GM18868 (cell line): ENCODE results near the gene NMT2.

Source experiments
- ATAC-seq: cut with Tn5 transposase; IDR thresholded peaks from one replicate; pipeline ENCODE4 v1.9.1; 2021; ENCODE audit warnings: mild to moderate bottlenecking, moderate library complexity; ENCODE audit not compliant: unreplicated experiment

NMT2 gene

GRCh38 chr10:15182540-15183207 lies 14.2 kb upstream of the NMT2 start:
- no peak for ATAC-seq

DNA sequence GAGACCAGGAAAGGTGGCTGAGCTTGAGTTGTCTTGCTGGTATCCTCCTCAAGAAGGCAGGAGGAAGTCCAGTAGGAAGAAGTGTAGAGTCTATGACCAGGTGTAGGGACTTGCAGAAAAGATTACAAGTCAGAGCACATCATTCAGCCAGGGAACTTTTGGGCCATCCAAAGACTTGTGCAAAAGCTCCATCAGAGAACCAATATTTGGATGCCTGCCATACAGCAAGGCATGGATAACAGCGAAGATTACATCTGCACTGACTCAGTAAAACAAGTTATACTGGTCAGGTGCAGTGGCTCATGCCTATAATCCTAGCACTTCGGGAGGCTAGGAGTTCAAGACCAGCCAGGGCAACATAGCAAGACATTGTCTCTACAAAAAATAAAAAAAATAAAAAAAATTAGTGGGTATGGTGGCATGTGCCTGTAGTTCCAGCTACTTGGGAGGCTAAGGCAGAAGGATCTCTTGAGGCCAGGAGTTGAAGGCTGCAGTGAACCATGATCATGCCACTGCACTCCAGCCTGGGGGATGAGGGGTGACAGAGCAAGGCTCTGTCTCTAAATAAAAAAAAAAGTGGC lies 13.2 kb upstream of the NMT2 start:
- no peak for ATAC-seq

GRCh38 chr10:15180736-15181135 lies 12.2 kb upstream of the NMT2 start:
- no peak for ATAC-seq

GRCh38 chr10:15176269-15176668 lies 7.8 kb upstream of the NMT2 start:
- ATAC-seq, result no peak

DNA sequence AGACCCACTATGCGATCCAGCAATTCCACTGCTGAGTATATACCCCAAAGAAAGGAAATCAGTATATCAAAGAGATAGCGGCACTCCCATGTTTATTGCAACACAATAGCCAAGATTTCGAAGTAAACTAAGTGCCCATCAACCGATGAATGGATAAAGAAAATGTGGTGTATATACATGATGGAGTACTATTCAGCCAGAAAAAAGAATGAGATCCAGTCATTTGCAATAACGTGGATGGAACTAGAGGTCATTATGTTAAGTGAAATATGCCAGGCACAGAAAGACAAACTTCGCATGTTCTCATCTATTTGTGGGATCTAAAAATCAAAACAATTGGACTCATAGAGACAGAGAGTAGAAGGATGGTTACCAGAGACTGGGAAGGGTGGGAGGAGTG lies 7.1 kb upstream of the NMT2 start:
- ATAC-seq, result no peak

- ATAC-seq, result no peak
Observed at GRCh38 chr10:15172306-15172840, 3.9 kb upstream of the NMT2 start.

GRCh38 chr10:15169555-15170401 lies 1.3 kb upstream of the NMT2 start:
- no peak for ATAC-seq

- ATAC-seq, result peak; percentile 42
Observed at GRCh38 chr10:15168786-15169554, 477 bp upstream of the NMT2 start.

- ATAC-seq, result peak; percentile 37
Observed at GRCh38 chr10:15167411-15168290, 842 bp downstream of the NMT2 start.

DNA sequence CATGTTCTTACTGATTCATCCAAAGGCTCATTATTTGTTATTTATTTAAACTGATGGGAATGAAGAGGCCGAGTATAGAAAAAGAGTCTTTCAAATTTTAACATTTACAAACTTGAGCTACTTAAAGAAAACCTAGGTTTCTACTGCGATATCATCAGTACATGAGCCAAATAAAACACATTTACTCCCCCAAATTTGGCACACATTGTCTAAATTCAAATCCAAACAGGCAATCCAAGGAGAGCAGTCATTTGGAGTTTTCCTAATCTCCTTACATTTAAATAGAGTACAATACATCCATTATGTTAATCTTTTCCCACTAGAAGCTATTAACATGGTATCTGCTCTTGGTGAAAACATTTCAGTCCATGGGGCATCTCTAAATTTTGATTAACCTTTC lies 2.2 kb downstream of the NMT2 start:
- ATAC-seq, result no peak

- ATAC-seq, result no peak
Observed at GRCh38 chr10:15163253-15163828, 5.2 kb downstream of the NMT2 start.

DNA sequence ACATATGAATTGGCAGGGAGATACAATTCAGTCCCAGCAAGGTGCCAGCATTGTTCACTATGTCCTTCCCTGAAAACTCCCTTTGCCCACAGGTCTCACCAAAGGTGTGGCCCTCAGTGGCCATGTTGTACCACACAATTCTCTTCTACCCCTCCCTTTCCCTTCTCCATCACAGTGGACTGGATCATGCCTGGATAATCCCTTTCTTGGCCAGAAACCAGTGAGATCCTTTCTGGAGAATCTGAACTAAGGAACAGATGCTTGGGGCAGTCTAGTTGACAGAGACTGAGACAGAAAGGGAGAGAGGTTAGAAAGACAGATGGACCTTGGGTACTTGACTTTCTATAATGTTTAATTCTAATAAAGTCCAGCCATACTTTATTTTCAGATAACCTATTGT lies 9.5 kb downstream of the NMT2 start:
- ATAC-seq, result no peak

DNA sequence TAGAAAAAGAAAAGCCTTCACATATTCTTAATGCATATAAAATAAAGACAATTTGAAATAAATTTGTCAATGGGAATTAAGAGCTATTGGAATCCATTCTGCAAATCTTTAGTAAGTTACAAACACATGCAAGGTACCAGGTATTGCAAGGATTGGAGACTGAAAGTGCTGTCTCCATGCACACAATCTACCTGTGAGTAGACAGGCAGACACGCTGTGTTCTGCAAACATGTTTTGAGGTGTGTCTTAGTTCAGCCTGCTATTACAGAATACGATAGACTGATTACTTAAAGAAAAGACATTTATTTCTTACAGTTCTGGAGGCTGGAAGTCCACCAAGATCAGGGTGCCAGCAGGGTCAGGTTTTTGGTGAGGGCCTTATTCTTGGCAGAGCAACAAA lies 10.0 kb downstream of the NMT2 start:
- ATAC-seq, result no peak

GRCh38 chr10:15155978-15156656 lies 12.4 kb downstream of the NMT2 start:
- no peak for ATAC-seq

DNA sequence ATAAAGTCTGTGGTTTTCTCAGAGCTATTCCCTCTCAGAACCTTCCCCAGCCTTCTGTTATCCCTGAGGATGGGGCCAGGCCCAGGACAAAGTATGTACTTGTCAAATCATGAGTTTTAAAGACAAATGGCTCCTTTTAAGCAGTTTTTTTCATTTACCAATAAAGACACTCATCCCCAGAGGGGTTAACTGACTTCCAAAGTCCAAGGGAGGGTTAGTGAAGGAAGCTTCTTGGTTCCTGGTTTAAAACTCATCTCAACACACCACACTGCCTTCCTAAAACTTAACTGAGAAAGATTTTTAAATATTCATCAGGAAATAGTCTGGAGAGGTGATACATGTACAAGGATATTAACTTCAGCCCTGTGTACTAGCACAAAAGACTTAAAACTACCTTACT lies 15.9 kb downstream of the NMT2 start:
- no peak for ATAC-seq

- no peak for ATAC-seq
Observed at GRCh38 chr10:15150563-15150962, 17.9 kb downstream of the NMT2 start.

DNA sequence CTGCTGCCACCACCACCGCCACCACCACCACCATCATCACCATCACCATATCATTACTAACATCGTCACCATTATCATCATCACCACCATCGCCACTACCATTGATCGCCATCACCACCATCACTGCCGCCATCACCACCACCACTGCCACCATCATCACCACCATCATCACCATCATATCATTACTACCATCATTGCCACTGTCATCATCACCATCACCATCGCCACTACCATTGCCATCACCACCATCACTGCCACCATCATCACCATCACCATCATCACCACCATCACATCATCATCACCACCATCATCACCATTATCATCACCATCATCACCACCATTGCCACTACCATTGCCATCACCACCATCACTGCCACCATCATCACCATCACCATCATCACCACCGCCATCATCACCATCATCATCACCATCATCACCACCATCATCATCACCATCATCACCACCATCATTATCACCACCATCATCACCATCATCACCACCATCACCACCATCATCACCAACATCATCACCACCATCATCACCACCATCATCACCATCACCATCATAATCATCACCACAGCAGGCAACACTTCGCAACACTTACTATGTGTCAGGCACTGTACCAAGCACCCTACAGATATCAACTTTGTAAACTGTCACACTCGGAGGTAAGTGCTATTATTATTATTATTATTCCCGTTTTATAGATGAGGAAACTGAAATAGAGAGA lies 19.3 kb downstream of the NMT2 start:
- no peak for ATAC-seq

DNA sequence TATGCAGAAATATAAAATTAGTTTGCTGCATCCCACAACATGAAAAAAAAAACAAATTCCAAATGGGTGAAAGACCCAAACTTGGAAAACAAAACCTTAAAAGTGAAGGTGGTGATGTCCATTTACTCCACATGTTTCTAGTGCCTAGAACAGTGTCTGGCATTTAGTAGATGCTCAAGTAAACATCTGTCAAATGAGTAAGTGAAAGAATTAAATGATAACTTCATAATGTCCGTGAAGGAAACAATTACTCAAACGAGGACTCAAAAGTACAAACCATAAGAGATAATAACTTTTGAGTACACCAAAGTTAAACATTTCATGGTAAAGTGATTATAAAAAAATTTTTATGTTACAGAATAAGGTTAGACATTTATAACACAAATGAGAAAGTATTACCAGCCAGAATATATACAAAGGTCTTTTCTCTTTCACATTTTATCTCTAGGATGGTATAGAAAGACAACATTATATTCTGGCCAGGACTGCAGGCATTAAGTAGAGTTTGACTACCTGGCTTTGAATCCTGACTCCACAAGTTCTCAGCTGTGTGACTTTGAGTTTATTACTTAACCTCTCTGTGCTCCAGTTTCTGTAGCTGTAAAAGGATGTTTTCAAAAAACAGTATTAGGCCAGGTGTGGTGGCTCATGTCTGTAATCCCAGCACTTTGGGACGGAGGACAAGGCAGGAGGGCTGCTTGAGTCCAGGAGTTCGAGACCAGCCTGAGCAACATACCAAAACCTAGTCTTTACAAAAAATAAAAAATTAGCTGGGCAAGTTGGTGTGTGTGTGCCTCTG lies 20.7 kb downstream of the NMT2 start:
- ATAC-seq, result no peak
